GM21576 (cell line): Measurements from ENCODE around the gene TEDC1.

ENCODE experiments used
- ATAC-seq: cut with Tn5 transposase; IDR thresholded peaks from one replicate; pipeline ENCODE4 v1.9.1; 2021; ENCODE audit warnings: mild to moderate bottlenecking, moderate library complexity; ENCODE audit not compliant: unreplicated experiment

The TEDC1 gene

GRCh38 chr14:105473033-105473676, 17.9 kb upstream of the TEDC1 start:
- no peak for ATAC-seq

GRCh38 chr14:105473677-105474482, 17.2 kb upstream of the TEDC1 start:
- ATAC-seq = no peak

- ATAC-seq = no peak
Measured at GRCh38 chr14:105474483-105475268, 16.4 kb upstream of the TEDC1 start, which contains the start of gene CRIP2. CRIP2 (plus strand) TSS chr14:105474821; CDS start chr14:105474863, 42 bp downstream.

GRCh38 chr14:105475269-105476096, 15.6 kb upstream of the TEDC1 start:
- no peak for ATAC-seq

DNA sequence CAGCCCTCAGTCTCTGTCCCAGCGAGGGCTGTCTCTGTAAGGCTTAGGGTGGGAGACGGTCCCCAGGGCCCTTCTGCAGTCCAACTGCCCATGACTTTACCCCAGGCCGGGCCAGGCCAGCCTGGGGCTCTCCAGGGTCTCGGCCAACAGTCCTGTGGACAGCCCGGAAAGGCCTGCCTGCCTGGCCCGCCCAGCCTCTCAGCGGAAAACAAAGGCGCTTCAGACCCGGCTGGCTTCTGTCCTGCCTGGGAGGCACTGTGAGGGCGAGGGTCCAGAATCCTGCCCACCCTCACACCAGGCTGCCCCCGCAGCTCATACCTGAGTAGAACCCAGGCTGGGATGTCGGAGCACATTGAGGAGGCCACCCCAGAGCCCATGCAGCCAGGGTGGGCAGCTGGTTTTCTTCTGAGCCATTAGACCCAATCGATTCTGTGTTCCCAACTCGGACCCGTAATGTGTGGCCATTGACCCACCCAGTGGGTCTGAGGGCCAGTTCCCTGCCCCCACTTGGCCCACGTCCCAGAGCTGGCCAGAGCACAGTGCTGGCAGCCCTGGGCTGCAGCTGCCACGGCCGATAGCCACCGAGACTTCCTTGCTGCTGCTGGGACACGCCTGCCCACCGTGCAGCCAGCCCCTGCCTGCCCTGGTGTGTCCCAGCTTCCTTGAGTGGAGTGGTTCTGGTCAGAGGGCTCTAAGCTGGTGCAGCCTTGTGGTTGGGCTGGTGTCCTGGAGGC, 14.8 kb upstream of the TEDC1 start:
- ATAC-seq = no peak

DNA sequence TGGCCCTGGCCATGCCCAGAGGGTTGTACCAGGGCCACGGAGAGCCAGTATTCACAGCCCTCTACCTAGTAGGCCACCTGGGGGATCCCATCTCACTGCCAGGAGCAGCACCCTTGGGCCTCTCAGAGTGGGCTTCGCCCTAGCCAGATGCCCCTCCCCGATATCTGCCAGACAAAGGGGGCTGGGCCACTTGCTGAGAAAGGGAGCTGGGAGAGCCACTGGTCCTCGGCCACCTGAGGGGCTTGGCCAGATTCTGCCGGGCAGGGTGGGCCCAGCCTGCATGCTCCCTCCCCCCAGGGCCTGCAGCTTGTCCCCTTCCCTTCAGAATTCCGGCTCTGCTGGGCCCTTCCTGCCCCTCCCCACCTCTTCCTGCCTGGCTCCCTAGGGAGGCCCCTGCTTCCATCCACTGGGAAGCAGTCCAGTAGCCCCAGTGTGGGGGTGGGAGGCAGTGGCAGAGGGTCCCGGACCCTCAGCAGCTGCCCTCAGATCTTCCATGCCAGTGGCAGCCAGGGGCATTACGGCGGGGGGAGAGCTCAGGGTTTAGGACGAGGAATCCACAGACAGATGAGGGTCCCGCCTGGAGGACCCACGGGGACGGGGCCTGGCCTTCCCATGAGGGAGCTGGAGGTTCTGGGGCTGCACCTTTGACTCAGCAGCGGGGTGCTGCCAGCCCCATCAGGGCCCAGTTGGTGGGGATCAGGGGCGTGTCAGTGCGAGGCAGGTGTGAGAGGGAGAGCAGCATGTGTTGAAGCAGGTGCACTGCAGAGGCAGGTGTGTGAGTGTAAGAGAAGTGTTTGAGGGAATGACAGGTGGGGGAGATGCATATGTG, 14.0 kb upstream of the TEDC1 start:
- no peak for ATAC-seq

DNA sequence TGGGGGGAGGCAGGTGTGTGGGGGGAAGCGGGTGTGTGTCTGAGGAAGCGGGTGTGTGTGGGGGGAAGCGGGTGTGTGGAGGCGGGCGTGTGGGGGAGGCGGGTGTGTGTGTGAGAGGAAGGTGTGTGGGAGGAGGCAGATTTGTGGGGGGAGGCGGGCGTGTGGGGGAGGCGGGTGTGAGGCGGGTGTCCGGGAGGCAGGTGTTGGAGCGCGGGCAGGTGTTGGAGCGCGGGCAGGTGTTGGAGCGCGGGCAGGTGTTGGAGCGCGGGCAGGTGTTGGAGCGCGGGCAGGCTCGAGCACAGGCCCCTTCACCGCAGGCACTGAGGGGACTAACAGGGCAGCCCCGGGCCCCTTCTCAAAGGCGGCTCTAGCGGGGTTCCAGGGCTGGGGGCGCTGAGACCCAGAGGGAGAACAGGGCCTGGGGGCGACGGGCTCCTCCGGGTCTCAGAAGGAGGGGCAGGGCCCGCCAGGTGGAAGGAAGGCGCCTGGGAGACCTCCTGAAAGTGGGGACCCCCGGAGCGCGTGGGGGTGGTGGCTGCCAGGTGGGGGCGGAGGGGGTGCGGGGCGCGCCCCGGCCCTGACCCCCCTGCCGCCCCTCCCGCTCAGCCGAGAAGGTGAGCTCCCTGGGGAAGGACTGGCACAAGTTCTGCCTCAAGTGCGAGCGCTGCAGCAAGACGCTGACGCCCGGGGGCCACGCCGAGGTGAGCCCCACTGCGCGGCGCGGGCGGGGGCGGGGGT, 13.2 kb upstream of the TEDC1 start:
- ATAC-seq = no peak

GRCh38 chr14:105478398-105479251, 12.4 kb upstream of the TEDC1 start:
- ATAC-seq = no peak

DNA sequence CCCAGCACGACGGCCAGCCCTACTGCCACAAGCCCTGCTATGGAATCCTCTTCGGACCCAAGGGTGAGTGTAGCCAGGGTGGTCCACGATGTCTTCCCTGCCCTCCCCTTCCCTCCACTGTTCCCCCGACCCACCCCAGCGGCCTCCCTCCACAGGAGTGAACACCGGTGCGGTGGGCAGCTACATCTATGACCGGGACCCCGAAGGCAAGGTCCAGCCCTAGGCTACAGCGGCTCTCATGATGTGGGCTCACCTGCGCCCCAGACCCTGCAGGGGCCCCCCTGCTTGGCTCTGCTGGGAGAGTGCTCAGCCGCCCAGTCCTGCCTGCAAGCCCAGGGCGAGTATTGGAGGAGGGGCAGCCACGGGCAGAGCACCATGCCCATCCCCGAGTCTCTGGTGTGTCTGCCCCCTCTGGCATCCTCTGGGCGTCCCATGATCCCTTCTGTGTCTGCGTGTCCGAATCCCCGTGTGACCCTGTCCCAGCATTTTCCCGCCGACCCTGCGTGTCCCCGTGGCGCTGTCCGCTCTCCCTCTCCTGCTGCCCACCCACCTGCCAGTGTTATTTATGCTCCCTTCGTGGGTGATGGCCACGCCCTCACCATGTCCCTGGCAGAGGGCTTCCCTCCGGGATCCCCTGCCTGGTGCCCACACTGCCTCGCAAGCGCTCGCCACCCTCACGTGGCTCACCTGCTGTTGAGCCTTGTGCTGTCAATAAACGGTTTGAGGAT, 11.5 kb upstream of the TEDC1 start:
- no peak for ATAC-seq

DNA sequence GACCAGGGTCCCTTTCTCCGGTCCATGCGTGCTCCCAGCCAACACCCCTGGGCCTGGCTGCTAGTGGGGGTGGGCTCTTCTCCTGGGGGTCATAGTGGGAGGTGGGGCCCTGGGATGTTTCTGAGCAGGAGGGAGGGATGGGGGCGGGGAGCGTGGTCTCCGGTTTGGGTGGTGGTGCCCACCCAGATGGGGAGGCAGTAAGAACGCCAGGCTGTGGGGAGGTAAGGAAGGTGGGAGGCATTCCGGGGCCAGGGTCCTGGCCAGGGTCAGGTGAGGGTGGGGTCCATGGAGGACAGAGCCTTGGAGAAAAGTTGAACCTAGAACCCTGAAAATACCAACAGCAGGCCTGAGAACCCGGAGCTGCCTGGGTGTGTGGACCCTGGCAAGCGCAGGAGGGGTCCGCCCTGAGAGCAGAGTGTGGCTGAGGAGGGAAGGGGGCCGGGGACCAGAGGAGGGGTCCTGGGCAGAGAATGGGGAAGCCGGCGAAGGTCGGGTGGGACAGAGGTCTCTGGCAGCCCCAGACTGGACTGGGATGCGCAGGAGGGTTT, 10.8 kb upstream of the TEDC1 start:
- ATAC-seq = no peak

- peak; percentile 37 for ATAC-seq
Measured at GRCh38 chr14:105480807-105481801, 9.9 kb upstream of the TEDC1 start.

DNA sequence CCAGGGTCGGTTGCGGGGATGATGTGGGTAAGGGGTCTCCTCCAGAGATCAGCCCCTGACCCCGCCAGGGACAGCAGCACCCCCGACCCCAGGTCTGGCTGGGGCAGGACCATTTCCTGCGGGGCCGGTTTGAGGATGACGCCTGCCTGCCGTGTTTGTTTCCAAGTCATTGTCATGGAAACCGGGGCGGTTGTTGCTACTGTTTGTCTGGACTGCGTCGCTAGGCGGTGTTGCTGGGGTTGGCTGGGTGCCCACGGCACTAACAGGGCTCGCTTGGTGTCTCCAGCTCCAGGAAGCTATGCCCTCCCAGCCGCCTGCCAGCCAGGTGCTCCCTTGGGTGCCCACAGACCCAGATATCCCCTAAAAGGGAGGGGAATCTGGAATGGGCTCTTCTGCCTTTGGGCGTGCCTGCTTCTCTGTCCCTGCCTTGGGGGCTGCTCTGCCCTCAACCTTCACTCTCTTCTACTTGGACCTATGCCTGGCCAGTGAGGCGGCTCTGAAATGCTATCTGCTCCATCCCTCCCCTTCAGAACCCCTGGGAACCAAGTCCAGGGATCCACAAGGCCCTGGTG, 9.1 kb upstream of the TEDC1 start:
- ATAC-seq = no peak

DNA sequence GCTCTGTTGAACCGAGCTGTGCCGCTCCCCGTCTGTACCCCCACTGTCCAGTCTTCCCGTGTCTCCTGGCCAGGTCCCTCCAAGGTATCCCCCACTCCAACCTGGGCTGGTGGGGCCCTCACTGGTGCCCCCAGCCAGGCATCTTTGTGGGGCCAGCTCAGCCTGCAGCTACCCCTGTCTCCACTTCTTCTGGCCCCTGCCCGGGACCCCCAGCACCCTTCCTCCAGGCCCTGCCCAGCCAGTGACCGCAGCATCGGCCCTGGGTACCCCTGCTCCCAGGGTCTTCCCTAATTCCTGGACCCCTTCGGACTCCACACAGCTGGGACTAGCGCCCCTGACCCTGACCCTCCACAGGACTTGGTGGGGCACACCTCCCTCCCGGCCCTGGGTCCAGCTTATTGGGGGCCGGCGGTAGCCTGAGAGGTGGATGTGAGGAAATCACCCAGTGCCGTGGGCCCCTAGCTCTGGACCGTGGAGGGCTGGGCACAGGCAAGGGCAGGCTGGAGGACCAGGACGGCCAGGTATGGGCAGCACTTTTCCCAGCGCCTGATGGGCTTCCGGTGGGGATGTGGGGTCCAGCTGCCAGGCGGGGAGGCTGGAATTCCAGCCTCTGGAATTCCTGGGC, 8.4 kb upstream of the TEDC1 start:
- no peak for ATAC-seq

DNA sequence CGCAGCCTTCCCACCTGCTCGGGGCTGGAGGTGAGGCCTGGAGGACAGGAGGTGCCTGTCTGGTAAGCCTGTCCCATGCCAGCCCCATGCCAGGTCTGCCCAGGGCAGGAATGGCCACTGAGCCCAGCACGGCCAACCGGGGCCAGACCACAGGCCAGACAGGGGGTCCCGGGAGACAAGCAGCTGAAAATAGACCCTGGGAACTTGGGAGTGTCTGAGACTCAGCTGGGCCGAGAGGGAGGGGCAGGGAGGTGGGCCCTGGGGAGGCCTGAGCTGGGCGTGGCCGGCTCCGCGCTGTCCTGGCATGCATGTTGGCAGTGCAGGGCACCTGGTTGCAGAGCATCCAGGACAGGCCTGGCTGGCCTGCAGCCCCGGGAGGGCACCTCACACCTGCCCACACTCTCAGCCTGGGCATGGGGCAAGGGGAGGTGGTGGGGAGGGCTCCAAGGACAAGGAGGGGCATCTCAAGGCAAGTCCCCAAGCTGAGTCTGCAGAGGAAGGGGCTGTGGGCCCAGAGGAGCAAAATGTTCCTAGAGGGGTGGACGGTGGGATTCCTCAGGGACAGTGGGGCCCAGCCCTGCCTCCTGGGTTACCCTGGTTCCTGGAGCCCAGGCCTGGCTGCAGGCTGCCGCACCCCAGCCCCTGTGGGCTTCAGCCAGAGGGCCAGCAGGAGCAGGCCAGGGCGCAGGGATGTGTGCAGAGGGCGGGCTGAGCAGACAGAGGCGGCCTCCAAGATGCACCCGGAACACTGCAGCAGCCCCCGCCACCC, 7.6 kb upstream of the TEDC1 start:
- ATAC-seq = no peak
